ENCODE results near the gene NCOA3. TPM values are rescaled to one million over a fixed set of nuclear protein-coding genes. Genes with fewer than 3 reads are reported as not detected.
"Not testable (repeated sequence)": the region's sequence is repeated elsewhere in the genome, so short reads cannot be mapped to it uniquely, and the experiment has no call there.

NCOA3 gene
- total RNA-seq, 1 donor from 2014 or later, result 18.6 TPM

DNA sequence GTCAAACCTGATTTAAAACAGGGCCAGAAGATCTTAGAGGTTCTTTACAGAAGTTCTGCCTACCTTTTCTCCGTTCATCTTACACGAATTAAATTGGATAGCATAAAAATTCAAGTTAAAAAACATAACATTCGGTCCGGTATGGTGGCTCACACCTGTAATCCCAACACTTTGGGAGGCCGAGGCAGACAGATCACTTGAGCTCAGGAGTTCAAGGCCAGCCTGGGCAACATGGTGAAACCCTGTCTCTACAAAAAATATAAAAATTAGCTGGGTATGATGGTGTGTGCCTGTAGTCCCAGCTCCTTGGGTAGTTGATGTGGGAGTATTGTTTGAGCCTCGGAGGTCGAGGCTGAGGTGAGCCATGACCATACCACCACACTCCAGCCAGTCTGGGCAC is 79.0 kb downstream of the NCOA3 start:
- intact Hi-C loops (cut with DNase I); DNase-seq (ENCODE audit: low spot score): not testable (repeated sequence)

DNA sequence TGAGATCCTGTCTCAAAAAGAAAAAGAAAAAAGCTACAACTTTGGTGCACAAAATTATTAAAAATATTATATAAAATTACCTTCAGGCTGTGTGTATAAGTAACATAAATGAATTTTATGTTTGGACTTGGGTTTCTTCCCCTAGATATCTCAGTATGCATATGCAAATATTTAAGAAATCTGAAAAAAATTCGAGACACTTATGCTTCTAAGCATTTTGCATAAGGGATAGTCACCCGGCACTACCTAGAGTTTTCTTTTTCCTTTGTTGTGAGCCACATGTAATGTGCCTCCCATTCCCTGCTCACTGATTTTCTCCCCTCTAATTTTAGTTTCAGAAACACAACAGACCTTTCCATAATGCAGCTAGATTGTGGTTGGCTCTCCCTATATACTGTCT is 79.4 kb downstream of the NCOA3 start:
- DNase-seq (ENCODE audit: low spot score), result no peak
- intact Hi-C loops (cut with DNase I), result no loop called here

DNA sequence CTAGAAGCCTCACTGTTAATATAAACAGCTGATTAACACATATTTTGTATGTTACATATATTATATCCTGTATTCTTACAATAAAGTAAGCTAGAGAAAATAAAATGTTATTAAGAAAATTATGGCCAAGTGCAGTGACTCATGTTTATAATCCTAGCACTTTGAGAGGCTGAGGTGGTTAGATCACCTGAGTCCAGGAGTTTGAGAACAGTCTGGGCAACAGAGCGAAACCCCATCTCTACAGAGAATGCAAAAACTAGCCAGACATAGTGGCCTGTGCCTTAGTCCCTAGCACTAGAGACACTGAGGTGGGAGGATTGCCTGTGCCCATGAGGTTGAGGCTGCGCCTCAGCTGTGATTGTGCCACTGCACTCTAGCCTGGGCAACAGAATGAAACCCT is 81.9 kb downstream of the NCOA3 start:
- intact Hi-C loops (cut with DNase I), result no loop called here
- DNase-seq (ENCODE audit: low spot score), result no peak

DNA sequence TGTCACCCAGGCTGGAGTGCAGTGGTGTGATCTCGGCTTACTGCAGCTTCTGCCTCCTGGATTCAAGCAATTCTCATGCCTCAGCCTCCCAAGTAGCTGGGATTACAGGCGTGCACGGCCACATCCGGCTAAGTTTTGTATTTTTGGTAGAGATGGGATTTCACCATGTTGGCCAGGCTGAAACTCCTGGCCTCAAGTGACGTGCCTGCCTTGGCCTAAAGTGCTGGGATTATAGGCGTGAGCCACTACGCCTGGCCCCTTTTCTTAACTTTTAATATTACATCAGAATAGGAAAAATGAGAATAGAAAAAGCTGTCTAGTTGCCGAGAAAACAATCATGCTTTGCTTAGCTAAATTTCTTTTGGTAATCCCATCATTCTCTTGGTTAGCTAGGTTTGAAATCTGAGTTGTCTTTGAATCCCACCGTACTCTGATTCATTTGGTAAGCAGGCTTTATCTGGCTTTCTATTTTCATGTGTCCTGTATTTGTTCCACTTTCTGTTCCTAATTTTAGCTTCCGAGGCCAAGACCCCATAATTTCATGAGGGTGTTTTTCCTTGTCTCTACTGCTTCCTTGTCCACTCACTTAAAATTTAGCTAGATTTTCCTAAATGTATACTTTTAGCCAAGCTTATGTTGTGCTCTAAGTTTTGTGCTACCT is 83.5 kb downstream of the NCOA3 start:
- intact Hi-C loops (cut with DNase I), result no loop called here

DNA sequence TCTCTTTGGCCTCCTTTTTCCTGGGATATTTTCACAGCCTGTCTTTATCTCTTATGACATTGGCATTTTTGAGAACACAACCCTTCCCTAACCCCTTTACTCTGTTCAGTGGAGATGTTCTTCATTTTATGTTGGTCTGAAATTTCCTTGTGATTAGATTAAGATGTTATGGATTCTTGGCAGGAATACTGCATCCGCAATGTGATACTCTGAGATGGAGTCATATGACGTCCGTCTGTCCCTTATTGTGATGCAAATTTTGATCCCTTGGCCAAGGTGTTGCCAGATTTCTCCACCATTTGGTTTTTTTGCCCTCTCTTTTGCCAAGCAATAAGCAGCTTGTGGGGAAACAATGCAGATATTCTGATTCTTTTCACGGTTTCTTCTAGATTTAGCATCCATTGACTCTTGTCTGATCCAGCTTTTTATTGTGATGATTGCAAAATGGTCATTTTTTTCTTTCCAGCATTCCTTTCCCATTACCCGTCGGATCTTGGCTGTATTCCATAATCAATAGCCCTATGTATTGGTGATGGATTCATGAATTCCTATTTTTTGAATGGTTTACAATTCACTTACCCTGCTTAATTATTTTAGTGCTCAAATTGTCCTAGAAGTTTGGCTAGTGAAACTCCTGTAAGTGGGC is 85.1 kb downstream of the NCOA3 start:
- DNase-seq (ENCODE audit: low spot score), result no peak
- intact Hi-C loops (cut with DNase I), result no loop called here

More for the DNA sequence above, 83.5 kb downstream of the NCOA3 start:
- DNase-seq (ENCODE audit: low spot score), result no peak

DNA sequence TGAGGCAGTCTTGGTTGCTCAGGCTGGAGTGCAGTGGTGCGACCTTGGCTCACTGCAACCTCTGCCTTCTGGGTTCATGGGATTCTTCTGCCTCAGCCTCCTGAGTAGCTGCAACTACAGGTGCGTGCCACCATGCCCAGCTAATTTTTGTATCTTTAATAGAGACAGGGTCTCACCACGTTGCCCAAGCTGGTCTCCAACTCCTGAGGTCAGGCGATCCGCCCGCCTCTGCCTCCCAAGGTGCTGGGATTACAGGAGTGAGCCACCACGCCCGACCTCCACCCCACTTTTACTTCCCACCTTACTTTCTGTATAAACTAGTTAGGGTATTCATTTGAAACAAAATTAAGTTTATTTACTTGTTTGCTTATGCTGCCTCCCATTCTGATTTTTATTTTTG is 86.5 kb downstream of the NCOA3 start:
- intact Hi-C loops (cut with DNase I), result no loop called here
- no peak for DNase-seq (ENCODE audit: low spot score)

DNA sequence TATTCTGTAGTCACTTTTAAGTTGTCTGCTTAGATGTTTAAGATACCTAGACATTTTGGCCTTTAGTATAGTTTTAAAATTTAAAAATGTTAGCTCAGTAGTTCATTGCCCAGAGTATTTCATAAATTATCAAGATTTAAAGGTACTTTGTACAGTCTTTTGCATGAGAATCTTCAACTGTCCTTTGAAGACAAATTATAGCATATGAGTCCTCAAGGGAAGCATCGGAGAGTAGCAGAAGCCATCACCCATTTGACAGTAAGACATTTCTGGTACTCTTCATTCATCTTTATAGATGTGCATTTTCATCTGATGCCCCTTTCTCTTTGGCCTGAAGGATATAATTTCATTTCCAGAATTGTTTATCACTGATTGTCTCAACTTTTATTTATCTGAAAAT is 89.5 kb downstream of the NCOA3 start:
- intact Hi-C loops (cut with DNase I), result no loop called here
- DNase-seq (ENCODE audit: low spot score), result no peak

DNA sequence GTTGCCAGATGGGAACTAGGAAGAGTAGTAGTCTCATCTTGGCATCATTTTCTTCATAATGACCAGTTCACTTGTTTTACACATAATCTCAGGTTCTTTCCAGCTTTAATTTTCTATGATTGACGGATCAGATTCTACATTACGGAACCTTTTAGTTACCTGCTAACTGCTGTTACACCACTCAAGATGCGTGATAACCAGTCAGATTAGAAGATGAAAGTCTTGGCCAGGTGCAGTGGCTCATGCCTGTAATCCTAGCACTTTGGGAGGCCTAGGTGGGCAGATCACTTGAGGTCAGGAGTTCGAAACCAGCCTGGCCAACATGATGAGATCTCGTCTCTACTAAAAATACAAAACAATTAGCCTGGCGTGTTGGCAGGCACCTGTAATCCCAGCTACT is 92.5 kb downstream of the NCOA3 start:
- no peak for DNase-seq (ENCODE audit: low spot score)
- intact Hi-C loops (cut with DNase I), result no loop called here

DNA sequence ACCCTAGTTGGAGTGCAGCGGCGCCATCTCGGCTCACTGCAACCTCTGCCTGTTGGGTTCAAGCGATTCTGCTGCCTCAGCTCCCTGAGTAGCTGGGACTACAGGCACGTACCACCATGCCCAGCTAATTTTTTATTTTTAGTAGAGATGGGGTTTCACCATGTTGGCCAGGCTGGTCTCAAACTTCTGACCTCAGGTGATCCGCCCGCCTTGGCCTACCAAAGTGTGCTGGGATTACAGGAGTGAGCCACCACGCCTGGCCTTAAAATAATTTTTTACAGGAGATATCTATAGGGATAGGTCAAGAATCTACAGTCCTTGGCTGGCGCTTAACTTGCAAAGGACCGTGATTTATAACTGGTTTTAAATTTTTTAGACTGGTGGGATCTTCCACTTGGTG is 93.5 kb downstream of the NCOA3 start:
- intact Hi-C loops (cut with DNase I); DNase-seq (ENCODE audit: low spot score): not testable (repeated sequence)

DNA sequence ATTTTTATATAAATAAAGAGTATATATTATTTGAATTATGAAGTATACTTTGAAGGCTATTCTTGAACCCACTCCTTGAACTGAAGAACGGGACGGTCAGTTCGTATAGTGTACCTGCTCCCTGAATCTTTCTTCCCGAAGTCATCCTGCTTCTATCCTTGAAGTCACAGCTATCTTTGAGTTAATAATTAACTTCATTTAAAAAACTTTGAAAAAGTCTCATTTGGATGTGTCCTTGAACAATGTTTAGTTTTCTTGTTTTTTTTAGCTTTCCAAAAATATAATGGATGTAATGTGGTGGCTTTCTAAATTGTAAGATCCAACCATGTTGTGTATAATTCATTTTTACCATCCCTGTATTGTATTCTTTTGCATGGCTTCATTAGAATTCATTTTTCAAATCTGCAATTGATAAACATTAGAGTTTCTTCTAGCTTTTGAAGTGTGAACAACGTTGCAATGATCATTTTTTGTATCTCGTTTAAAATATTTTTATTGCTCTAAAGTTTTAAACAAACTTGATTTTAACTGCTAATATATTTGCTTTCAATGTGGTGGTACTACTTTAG is 94.4 kb downstream of the NCOA3 start:
- no peak for DNase-seq (ENCODE audit: low spot score)
- intact Hi-C loops (cut with DNase I), result no loop called here

DNA sequence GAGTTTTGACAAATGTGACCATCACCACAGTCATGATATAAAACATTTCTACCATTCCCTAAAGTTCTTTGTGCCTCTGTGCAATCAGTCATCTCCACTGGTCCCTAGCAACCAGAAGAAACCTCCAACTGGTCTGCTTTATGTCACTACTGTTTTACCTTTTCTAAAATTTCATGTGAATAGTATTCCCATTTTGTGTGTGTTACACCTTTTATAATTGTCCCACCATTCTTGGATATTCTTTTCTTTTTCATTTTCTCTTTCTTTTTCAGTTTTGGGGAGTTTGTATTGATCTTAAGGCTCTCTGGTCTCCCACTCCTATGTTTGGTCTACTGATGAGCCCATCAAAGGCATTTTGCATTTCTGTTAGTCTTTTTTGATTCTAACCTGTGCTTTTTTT is 95.4 kb downstream of the NCOA3 start:
- DNase-seq (ENCODE audit: low spot score), result no peak
- intact Hi-C loops (cut with DNase I), result no loop called here

DNA sequence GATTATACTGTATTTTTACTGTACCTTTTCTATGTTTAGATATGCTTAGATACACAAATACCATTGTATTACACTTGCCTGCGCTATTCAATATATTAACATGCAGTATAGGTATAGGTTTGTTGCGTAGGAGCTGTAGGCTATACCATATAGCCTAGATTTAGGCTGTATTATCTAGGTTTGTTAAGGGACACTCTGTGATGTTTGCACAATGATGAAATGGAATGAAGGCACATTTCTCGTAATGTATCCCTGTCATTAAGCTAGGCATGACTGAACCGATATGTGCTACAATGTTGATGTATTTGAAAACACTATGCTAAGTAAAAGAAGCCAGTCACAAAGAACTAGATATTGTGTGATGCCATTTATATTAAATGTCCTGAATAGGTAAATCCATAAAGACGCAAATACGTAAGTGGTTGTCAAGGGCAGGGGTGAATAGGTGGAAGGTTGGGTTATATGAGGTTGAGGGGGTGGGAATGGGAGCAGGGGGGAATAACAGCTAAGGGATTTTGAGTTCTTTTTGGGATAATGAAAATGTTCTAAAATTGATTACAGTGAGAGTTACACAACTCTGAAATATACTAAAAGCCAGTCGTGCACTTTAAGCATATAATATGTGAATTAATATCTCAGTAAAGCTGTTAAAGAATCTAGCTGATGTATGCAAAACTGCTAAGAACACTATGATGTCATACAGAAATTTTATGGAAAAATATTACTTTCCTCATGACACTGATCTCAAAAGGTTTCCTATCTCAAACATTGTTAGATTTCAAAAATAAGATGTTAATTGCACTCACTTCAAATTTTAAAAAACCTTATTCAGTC is 97.4 kb downstream of the NCOA3 start:
- intact Hi-C loops (cut with DNase I), result no loop called here
- no peak for DNase-seq (ENCODE audit: low spot score)

DNA sequence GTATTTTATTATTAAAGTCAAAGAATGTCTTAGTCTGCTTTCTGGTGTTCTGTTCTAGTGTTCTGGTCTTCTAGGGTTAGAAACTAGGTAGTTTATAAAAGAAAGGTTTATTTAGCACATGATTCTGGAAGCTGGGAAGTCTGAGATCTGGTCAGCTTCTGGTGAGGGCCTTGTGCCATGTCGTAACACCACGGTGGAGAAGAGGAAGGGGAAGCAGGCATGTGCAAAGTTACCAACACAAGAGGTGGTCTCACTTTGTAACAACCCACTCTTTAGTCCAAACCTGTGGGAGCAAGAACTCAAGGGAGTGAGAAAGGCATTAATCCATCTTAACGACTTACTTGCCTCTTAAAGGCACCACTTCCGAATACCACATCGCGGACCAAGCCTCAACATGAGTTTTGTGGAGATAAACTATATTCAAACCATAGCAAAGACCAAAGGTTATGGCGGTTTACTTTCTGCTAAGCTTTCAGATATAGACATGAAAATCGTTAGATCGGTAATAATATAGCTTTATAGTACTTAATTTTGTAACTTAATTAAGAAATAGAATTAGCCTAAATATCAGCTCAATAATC is 99.4 kb downstream of the NCOA3 start:
- intact Hi-C loops (cut with DNase I), result loop anchor here (5.0 kb wide), 1 partner anchor 34 kb away; no protein-coding TSS in a partner anchor
- no peak for DNase-seq (ENCODE audit: low spot score)

DNA sequence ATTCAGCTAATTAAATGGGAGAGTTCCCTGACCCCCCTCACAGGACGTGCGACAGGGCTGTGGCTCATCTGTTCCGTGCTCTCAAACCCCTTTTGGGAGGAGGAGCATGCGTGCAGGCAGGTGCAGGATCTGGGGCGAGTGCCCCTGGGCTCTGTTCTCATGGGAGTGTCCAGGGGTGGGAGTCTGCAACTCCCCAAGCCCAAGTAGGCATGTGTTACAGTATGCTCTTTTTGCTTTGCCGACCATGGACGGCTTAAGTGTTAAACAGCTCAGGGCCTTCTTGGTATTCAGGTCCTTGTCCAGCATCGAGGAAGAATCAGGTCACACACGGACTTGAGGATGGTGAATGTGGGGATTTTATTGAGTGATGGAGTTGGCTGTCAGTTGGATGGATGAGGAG is 101.6 kb downstream of the NCOA3 start:
- intact Hi-C loops (cut with DNase I), result loop anchor here (5.0 kb wide), 1 partner anchor 36 kb away; no protein-coding TSS in a partner anchor
- no peak for DNase-seq (ENCODE audit: low spot score)

DNA sequence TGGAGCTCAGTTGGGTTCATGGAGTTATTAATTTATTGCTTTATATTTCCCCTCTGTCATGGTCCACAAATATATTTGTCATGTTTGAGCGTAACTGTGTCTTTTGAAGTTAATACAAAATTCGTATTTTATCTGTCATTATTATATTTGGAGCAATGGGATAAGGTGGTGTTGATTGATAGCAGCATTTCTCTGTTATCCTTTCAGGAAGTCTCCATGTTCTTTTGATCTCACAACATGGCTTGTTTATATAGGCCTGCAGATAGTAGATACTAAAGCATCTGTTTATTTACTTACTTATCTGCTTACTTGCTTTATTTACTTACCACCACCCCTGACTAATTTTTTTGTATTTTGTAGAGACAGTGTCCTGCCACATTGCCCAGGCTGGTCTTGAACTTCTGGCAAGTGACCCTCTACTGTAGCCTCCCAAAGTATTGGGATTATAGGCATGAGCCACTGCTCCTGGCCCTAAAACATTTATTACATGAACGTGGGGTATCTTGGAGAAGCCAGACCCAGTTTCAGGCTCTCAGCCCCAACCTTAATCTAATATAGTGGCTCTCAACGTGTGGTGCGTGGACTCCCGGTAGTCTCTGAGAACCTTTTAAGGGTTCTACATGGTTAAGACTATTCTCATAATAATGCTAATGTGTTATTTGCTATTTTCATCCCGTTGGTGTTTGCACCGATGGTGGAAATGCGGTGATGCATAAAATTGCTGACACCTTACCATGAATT is 104.2 kb downstream of the NCOA3 start:
- no peak for DNase-seq (ENCODE audit: low spot score)
- intact Hi-C loops (cut with DNase I), result no loop called here

DNA sequence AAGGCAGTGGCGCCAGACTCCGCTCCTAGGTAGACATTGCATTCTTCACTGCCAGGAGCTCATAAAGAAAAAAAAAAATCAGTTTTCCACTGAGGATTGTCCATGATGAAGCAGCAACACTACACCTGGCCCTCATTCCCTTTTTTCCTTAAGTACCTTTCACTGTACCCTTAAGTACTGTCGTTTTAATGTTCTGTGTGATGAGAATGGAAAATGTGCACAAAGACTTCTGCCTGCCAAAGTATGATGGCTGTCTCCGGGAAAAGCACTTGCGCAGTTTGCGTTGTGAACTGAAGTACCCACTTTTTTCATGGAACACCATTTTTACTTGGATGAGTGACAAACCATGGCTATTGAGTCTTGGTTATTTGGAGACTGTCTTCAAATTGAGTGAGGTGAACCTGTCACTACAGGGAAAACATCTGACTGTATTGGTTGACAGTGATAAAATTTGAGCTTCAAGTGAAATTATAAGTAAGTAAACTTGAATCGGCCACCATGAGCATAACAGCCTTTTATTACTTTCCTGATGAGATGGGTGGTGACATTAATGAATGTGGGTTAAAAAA is 104.8 kb downstream of the NCOA3 start:
- intact Hi-C loops (cut with DNase I), result no loop called here
- no peak for DNase-seq (ENCODE audit: low spot score)

DNA sequence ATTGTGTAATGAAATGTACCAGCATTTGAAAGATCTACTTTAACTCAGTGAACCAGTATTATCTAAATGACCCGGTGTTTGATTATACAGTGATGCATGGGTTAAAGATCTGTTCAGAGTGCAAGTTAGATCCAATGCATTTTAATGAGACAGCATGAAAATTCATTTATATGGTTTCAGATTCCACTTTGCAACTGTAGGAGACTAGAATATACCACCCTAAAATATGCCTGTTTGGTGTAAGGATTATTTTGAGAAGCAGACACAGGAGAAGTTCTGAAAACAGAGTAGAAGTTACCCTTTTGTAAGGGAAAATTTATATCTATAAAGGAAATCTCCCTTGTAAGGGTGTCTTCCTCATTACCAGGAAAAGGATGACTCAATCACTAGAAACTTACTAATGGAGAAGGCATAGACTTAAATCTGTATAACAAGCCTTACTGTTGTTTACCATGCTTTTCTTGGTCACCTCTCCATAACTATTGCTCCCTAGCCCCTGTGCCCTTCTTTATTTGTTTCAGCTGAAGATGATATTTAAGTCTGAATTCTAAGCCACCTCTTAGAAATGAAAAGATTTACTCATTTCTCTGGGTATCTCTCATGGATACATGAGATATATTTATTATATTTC is 105.4 kb downstream of the NCOA3 start:
- intact Hi-C loops (cut with DNase I), result no loop called here
- no peak for DNase-seq (ENCODE audit: low spot score)

DNA sequence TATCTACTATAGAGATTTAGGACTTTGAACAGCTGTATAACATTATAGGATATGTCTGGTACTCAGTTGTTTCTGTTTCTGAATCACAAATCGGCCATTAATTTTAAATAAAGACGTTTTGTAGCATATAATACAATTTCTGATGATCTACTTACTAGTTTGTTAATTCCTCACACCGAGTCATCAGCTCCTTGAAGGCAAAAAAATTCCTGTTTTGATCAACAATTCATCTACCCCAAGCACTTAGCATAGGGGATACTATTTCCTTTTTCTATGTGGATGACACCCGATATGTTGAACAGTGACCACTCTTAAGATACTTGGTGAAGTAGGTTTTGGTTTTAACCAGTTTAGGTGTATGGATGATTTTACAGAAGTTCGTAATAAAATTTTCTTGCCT is 107.3 kb downstream of the NCOA3 start:
- no peak for DNase-seq (ENCODE audit: low spot score)
- intact Hi-C loops (cut with DNase I), result no loop called here
